ENCODE measurements around the gene MRC1. TPM values are rescaled to one million over a fixed set of nuclear protein-coding genes. Genes with fewer than 3 reads are reported as not detected.

MRC1 gene
- not detected in 2 replicates for total RNA-seq

GRCh38 chr10:17808971-17809841 lies at the start of gene MRC1:
Gene MRC1, plus strand, starts transcription at chr10:17809348. Its CDS starts 118 bp downstream, at chr10:17809466.

GRCh38 chr10:17951868-17952371 lies 142.8 kb downstream of the MRC1 start, which contains the start of gene SLC39A12:
Gene SLC39A12, plus strand, starts transcription at chr10:17951918. Its CDS starts 1,359 bp downstream, at chr10:17953277.

Small RNA genes lying within 50 kb of the gene (small RNA-seq; reads per million reads assigned to genes)
- 0.19 reads per million for gene MIR511

Other genes starting within 250 kb of the MRC1 start
- 18.0 and 23.5 TPM in 2 replicates for gene HACD1, start 192.0 kb upstream of the MRC1 start, total RNA-seq
- gene STAM, start 165.2 kb upstream of the MRC1 start, total RNA-seq = 20.2 and 31.5 TPM in 2 replicates
- under 0.01 TPM in 2 replicates for gene TMEM236, start 57.1 kb upstream of the MRC1 start, total RNA-seq
- not detected in 2 replicates for gene SLC39A12, start 142.6 kb downstream of the MRC1 start, total RNA-seq